Measurements from ENCODE around the gene C2. TPM values are rescaled to one million over a fixed set of nuclear protein-coding genes. Genes with fewer than 3 reads are reported as not detected.

The C2 gene
- total RNA-seq, 1 experiment from 2014 or later: 0.66 TPM

DNA sequence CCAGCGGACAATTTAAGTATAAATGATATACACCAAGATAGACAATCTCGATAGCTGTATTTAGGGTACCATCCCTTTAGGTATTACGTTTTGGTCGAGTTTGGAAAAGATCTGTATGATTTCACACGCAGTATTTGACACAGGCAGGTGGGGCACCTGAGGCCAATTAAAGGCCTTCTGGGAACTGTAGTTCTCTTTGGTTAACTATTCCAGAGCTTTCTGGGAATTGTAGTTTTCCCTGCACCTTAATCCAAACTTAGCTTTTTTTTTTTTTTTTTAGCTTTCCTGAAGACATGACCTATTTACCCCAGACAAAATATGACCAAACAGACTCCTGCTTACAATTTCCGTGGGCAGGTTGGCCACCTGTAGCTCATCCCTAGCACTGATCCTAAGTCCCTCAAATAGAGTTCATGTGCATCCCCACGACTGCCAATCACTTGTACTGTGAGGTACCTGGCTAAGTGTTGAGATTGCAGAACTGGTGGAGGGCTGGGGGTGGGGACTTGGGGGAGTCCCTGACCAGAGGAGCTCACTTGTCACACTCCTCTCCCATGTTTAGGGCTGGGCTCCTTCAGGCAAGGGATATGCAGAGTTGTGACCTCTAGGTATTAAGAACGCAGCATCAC lies 29.0 kb upstream of the C2 start:
- Histone ChIP-seq H2BK20ac (ENCODE audit: low read depth, low read length, poor library complexity, severe bottlenecking) (no peak overlapping the region), H2BK5ac (ENCODE audit: insufficient read length, low read length) (no peak overlapping the region), H2BK12ac (ENCODE audit: insufficient read length, low read depth, low read length) (no peak overlapping the region), H2BK15ac (ENCODE audit: low read depth, low read length) (no peak overlapping the region), H3K14ac (ENCODE audit: insufficient read depth, low read length) (no peak overlapping the region), H3K79me2 (ENCODE audit: insufficient read depth, low read length) (no peaks in the 10 kb centered on the region; the same call in 1 of the 2 replicates), H3K4ac (ENCODE audit: low read depth, low read length) (no peak overlapping the region), H3K27me3 (ENCODE audit: insufficient read depth, low read length) (no peaks in the 10 kb centered on the region), H3K4me2 (ENCODE audit: insufficient read depth, insufficient read length, low read length) (peak overlapping the region; percentile 97), H3K23ac (ENCODE audit: insufficient read length, low read depth, low read length) (no peak overlapping the region), H4K20me1 (ENCODE audit: control insufficient read depth, insufficient read depth, insufficient read length) (no peaks in the 10 kb centered on the region), H3K9me3 (ENCODE audit: control insufficient read depth, low read depth, low read length) (no peaks in the 10 kb centered on the region), H3K56ac (ENCODE audit: insufficient read length, low read depth, low read length) (no peak overlapping the region), H3K4me1 (ENCODE audit: insufficient read depth, low read length) (no peaks in the 10 kb centered on the region; the same call in 1 of the 2 replicates), H4K8ac (replicated peaks; ENCODE audit: insufficient read length, low read depth, low read length) (no peak overlapping the region), H3K9ac (ENCODE audit: extremely low read depth, insufficient read length, low read length) (peak overlapping the region; percentile 59), H3T11ph (ENCODE audit: low read length) (no peak overlapping the region), H2BK120ac (ENCODE audit: low read depth, low read length, poor library complexity, severe bottlenecking) (no peak overlapping the region), H2AK5ac (ENCODE audit: insufficient read length, low read length) (no peak overlapping the region), H4K5ac (ENCODE audit: insufficient read length, low read depth, low read length) (no peak overlapping the region), H4K91ac (ENCODE audit: insufficient read length, low read depth, low read length) (no peak overlapping the region), H3K27ac (ENCODE audit: insufficient read length, low read depth, low read length) (no peak overlapping the region), H3K18ac (ENCODE audit: insufficient read length, low read depth, low read length) (no peak overlapping the region), H3K23me2 (ENCODE audit: insufficient read length, low read depth, low read length, poor library complexity, severe bottlenecking) (peaks cover 11% of the 10 kb centered on the region), H3K79me1 (ENCODE audit: insufficient read depth, low read depth, low read length, poor library complexity, severe bottlenecking) (no peaks in the 10 kb centered on the region), H2AFZ (ENCODE audit: low read length) (no peak overlapping the region)
- peaks cover 21 to 41% (median 39%) of the 10 kb centered on the region in 3 experiments for H3K36me3 Mint-ChIP-seq (ENCODE audit: insufficient read depth in 1 of 3, low read depth in 3 of 3)
- H3K4me1 Mint-ChIP-seq: peaks cover 22 to 36% of the 10 kb centered on the region in 2 experiments
- peak; percentile 54 for DNase-seq
- H3K9me3 Mint-ChIP-seq: no peaks in the 10 kb centered on the region; a peak in 1 of 5 replicates
- WGBS (ENCODE audit: extremely low coverage, insufficient read length, low lambda C conversion rate): no CpG with 5 or more reads among the region's 8 CpGs
- no peaks in the 10 kb centered on the region for H3K27me3 Mint-ChIP-seq (ENCODE audit: low read depth)
- H3K27ac Mint-ChIP-seq: peak overlapping the region; percentile 83 to 96 (median 95); a peak in 6 of 7 replicates
- peak overlapping the region; percentile 92 to 99 for H3K4me3 Mint-ChIP-seq
- TF ChIP-seq CTCF (conservative IDR thresholded peaks at IDR 0.05): no peak; the same call in 1 of the 3 replicates

All from H9 (cell line).